ENCODE measurements around the gene PNPLA7.
A peak's percentile ranks its signal among the peaks of the same experiment; 100 is the strongest.

Gene PNPLA7

GRCh38 chr9:137447722-137448601 is 102.2 kb downstream of the PNPLA7 start:
- DNase-seq = no peak

GRCh38 chr9:137446851-137447471 is 103.2 kb downstream of the PNPLA7 start:
- DNase-seq = no peak

- DNase-seq = no peak
These were observed 104.2 kb downstream of the PNPLA7 start for GRCh38 chr9:137445930-137446431.

- peak; percentile 91 for DNase-seq
These were observed 104.9 kb downstream of the PNPLA7 start for GRCh38 chr9:137445275-137445807.

DNA sequence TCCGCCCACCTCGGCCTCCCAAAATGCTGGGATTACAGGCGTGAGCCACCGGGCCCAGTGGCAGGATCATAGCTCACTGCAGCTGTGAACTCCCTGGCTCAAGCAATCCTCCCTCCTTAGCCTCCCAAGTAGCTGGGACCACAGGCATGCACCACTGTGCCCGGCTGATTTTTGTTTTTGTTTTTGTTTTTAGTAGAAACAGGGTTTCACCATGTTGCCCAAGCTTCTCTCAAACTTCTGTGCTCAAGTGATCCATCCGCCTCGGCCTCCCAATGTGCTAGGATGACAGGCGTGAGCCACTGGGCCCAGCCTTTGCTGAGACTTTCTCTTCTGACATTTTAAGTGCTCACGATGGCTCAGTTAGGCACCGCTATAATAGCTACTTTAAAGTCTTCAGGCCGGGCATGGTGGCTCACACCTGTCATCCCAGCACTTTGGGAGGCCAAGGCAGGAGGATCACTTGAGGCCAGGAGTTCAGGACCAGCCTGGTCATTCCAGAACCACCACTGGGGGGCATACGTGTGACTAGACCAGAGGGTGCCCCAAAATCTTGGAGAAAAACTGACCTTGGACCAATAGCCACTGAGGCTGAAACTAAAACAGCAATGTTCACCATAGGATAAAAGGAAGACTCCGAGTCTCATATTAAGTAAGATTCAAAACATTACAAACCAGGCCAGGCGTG is 106.0 kb downstream of the PNPLA7 start:
- DNase-seq = no peak

DNA sequence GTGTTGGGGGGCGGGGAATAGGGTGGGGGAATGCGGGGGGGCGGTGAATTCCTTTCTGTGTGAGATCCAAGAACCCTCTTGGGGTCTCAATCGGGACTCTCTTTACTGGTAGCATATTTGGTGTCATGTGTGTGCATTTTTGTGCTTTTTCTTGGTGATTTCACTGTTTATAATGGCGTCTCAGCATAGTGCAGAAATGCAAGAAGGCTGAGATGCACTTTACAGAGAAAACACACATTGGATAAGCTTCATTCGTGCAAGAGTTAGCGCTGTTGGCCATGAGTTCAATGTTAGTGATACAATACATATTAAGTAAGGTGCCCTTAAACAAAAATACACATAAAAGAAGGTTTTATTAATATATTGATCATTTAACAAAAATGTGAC is 108.3 kb downstream of the PNPLA7 start:
- DNase-seq = no peak

DNA sequence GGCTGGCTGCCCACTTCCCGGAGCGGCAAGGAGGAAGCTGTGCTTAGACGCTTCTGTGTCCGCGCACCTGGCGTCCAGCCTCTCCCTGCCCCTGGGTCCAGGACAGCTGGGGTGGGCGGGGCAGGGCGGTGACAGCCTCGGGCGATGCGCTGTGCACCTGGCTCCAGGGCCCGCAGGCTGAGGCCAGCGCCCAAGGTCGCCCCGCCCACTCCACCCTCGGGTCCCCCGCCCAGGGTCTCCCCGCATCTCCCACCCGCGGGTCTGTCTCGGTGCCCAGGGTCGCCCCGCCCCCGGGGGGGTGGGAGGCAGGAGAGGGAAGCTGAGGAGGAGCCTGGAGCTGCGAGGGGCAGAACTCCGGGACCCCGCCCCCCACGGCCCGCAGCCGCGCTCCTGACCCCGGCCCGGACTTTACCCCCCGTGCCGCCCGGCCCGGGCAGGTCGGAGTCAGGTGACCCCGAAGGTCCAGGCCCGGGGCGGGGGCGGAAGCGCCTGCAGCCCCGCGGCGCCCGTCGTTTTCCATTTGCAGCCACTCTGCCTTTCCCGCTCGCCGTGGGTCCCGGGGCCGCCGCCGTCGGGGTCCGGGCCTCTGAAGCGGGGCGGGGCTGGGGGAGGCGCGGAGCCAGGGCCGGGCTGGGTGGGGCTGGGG is 108.8 kb downstream of the PNPLA7 start, which contains the start of gene ENTPD8:
Gene ENTPD8 (minus strand): TSS at position 69 of the 646 bp plus-strand sequence. CDS start 3,072 bp downstream, outside the sequence.
- peak; percentile 34 for DNase-seq

DNA sequence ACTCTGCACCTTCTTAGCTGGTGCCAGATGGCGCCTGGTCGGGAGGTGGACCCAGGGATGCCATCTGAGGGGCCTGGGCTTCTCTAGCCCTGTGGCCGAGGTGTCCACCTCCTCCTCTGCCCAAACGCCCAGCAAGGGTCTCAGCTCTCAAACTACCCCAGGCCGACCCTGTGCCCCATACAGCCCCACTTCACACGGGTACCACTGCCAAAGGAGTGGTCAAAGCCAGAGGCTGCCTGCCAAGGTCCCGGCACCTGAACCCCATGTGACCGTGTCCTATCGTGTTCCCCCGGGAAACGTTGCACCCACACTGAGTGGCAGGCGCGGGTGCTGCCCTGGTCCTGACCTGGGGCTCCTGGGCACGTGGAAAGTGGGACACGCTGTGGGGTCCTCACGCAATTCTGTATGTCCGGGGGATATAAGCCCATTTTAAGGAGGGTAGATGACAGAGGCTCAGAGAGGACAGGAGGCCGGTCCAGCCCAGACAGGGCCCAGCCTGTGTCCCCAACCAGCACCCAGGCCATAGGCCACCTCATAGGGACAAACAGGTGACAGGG is 111.0 kb downstream of the PNPLA7 start:
- DNase-seq = no peak

GRCh38 chr9:137438591-137439157 is 111.5 kb downstream of the PNPLA7 start:
- no peak for DNase-seq

DNA sequence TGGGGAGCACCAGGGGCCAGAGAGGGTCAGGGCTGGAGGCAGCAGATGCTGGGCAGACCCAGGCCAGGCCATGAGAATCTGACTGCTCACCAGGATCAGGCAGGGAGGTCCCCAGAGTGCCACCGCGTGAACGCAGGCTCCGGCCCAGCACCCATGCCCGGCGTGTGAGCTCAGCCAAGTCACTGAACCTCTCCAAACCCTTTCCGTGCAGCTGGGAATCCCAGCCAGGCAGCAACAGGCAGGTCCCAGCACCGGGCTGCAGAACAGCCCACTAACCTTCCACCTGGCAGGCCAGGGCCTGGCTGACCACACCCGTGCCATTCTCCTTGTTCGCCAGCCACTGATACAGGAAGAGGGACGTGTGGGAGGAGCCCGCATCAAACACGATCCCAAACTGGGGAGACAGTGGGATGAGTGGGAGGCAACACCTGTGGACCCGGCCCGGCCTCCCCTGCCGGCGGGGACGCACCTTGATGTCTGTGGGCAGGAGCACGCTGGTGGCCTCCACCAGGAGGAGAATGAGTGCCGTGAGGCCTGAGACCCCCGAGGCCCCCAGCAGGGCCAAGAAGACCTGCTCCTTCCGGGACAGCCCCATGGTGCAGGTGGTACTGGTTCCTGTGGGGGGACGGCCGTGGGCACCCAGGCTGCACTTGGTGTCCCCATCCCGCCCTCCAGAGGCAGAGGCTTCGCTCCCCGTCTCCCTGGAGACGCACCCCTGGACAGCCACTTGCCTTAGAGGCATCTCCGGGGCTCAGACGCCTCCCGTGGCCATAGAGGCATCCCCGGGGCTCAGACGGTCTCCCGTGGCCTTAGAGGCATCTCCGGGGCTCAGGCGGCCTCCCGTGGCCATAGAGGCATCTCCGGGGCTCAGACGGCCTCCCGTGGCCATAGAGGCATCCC is 112.3 kb downstream of the PNPLA7 start:
- DNase-seq = no peak

GRCh38 chr9:137436761-137437600 is 113.2 kb downstream of the PNPLA7 start:
- no peak for DNase-seq

DNA sequence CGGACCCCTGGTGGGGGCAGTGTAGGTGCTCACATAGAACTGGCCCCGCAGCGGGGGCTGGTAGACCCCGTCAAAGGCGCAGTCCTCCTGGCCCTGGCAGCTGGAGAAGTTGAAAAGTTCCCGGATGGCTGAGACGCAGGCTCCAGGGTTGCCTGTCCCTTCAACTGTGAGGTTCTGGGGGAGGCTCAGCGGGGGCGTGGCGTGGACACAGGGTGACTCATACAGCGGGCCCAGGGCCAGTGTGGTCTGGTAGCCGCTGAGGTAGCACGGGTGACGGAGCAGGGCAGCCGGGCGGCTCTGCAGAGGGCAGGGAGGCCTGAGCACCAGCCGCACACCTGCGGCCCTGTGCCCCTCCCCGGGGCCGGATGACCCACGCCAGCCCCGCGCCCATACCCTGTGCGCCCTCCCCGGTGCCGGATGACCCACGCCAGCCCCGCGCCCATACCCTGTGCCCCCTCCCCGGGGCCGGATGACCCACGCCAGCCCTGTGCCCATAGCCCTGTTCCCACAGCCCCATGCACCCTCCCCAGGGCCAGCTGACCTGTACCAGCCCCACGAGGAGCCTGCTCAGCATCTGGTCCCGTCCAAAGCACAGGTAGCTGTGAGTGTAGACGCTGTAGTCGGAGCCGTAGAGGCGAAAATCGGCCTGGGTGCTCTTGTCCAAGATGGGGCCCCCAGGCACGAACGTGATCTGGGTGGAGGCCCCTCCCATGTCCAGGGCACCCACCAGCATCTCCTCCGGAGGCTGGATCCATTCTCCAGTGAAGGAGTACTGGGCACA is 114.0 kb downstream of the PNPLA7 start:
- DNase-seq = peak; percentile 62

- no peak for DNase-seq
These were observed 114.8 kb downstream of the PNPLA7 start for GRCh38 chr9:137435381-137435891.

DNA sequence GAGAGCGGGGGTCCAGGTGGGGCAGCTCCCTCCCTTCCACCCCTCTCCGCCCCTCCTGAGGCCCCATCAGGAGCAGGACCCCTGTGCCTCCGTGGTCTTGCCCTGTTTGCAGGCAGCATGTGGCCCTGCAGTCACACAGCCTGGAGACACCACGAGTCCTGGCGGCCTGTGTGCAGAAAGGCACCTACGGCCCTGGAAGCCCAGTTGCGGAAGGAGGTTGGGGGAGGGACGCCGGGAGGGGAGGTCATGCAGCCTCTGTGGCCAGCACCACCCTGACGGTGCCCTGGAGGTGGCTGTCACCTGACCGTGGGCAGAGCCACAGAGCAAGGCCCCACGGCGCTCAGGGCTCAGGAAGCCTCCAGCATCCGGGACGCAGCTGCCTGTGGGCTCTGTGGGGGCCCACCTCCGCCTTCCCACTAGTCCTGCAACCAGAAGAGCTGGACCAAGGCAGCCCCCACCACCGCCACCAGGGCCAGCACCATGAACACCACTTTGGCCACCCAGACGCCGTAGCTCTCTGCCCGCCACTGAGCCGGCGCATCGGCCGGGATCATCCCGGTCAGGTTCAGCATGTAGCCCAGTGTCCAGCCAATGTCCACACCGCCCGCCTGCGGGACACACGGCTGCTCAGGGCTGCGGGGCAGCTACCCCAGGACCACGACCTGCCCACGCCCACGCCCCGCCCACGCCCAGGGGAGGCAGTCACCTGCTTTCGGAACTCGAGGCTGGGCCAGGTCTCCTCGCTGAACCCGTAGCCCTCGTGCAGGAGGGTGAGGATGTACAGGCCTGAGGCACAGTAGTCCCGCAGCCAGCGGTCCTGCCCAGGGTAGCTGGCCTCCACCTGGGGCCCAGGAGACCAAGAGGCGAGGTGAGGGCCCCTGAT is 115.5 kb downstream of the PNPLA7 start:
- DNase-seq = no peak

DNA sequence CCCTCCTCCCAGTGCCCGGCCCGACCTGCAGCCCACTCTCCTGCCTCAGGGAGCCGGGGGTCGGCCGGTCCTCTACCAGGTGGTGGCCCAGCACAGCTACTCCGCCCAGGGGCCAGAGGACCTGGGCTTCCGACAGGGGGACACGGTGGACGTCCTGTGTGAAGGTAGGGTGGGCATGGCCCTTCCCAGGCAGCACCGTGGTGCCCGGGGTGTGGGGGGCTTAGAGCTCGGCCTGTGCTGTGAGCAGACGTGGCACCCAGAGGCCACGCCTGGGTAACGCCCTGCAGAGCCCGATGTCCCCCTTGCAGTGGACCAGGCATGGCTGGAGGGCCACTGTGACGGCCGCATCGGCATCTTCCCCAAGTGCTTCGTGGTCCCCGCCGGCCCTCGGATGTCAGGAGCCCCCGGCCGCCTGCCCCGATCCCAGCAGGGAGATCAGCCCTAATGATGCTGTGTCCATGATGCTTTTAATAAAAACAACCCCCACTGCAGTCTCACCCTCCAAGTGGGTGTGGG is 116.2 kb downstream of the PNPLA7 start:
- no peak for DNase-seq

DNA sequence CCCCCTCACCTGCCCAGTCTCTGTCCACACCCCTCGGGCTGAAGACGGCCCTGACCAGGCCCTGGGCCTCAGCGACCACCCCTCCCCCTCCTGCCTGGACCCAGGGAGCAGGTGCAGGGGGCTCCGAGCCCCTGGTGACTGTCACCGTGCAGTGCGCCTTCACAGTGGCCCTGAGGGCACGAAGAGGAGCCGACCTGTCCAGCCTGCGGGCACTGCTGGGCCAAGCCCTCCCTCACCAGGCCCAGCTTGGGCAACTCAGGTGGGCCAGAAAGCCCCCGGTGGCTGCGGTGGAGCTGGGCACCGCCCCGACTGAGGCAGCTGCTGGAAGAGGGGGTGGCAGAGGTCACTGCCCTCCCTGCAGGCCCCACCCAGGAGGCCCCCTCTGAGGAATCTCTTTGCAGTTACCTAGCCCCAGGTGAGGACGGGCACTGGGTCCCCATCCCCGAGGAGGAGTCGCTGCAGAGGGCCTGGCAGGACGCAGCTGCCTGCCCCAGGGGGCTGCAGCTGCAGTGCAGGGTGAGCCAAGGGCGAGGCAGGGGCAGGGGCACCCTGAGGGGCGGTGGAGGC is 116.8 kb downstream of the PNPLA7 start:
- no peak for DNase-seq

GRCh38 chr9:137432687-137433348 is 117.4 kb downstream of the PNPLA7 start:
- no peak for DNase-seq

All from hematopoietic multipotent progenitor cell treated with erythropoietin and hydrocortisone succinate and interleukin-3 and kit ligand, for 6 days (in vitro differentiated cells).